K562 (cell line): ENCODE data around the gene ERBB4. TPM values are rescaled to one million over a fixed set of nuclear protein-coding genes. Genes with fewer than 3 reads are reported as not detected.

ENCODE experiments used
- ATAC-seq: fragments of 200-7000 bp; cut with Tn5 transposase; 3 replicates; pipeline ENCODE4 v1.9.1; 2020; ENCODE audit warnings: moderate library complexity
- BruUV-seq: library from RNA; stranded (reverse); fragments of 400-500 nt; replicated peaks from 2 replicates; lab custom pipeline; 2021; lab: Mats Ljungman, UMichigan
- CTCF ChIA-PET: fragments of 300-600 bp; formaldehyde crosslinking; extraction: SDS; loops from one replicate; lab custom pipeline; 2021; ENCODE audit warnings: low intra/inter-chr PET ratio; lab: Yijun Ruan, JAX
- POLR2A ChIA-PET: fragments of 300-600, 350-650 bp; sonication (Branson Sonifier 250); formaldehyde crosslinking; extraction: SDS; loops from one replicate; lab custom pipeline; 2021; ENCODE audit warnings: antibody characterized with exemption, inconsistent platforms; lab: Yijun Ruan, JAX
- DNase-seq, 4 experiments: peaks; one replicate each; pipeline versions ENCODE4 v3.0.0 to v3.0.0-alpha.2; 2011 to 2018; ENCODE audit warnings: low spot score in 3 of 4, mixed read lengths in 3 of 4; ENCODE audit errors: extremely low read depth in 1 of 4
- FAIRE-seq: peaks from 2 replicates; lab custom pipeline; 2011; peaks lifted over from hg19 to GRCh38; lab: Jason Lieb, UNC
- H2AFZ ChIP-seq: 2 replicates; pipeline ENCODE4 v1.6.0; 2011; ENCODE audit warnings: low read depth, low read length, control low read depth, inconsistent platforms
- H3K27ac ChIP-seq: fragments of 200-600 bp; 3 replicates; pipeline ENCODE4 v1.8.0; 2011; ENCODE audit warnings: low read depth, mild to moderate bottlenecking, control low read depth, inconsistent platforms, low read length, moderate library complexity, mixed read lengths; ENCODE audit errors: extremely low read depth
- H3K27me3 ChIP-seq, 2 experiments: fragments of 300-600 bp in 1 of 2; 2 replicates in 1 of 2; 3 replicates in 1 of 2; pipeline versions ENCODE4 v1.6.0 to v1.8.0; 2011; ENCODE audit warnings: inconsistent platforms in 2 of 2, low read length in 2 of 2, mild to moderate bottlenecking in 1 of 2, mixed read lengths in 1 of 2, moderate library complexity in 1 of 2; ENCODE audit not compliant: control insufficient read depth in 2 of 2, insufficient read depth in 2 of 2
- H3K36me3 ChIP-seq: fragments of 300-600 bp; 3 replicates; pipeline ENCODE4 v1.8.0; 2011; ENCODE audit warnings: mild to moderate bottlenecking, low read length, inconsistent platforms; ENCODE audit not compliant: control insufficient read depth, insufficient read depth
- H3K4me1 ChIP-seq, 2 experiments: fragments of 200-600 bp in 1 of 2; replicated peaks in 1 of 2; 2 replicates in 1 of 2; 3 replicates in 1 of 2; pipeline versions ENCODE4 v1.5.1 to v1.8.0; 2011; ENCODE audit warnings: inconsistent platforms in 2 of 2, low read length in 2 of 2, mild to moderate bottlenecking in 1 of 2, mixed read lengths in 1 of 2, moderate library complexity in 1 of 2; ENCODE audit not compliant: control insufficient read depth in 2 of 2, insufficient read depth in 2 of 2
- H3K4me2 ChIP-seq: 2 replicates; pipeline ENCODE4 v1.6.1; 2011; ENCODE audit warnings: low read length, control low read depth, inconsistent platforms, mixed read lengths; ENCODE audit not compliant: insufficient read depth
- H3K4me3 ChIP-seq: fragments of 200-600 bp; sonication (generic), shearing (Covaris generic); 2 replicates; pipeline ENCODE4 v1.5.1; 2016; ENCODE audit warnings: control low read depth, inconsistent platforms
- H3K79me2 ChIP-seq: fragments of 200-600 bp; 3 replicates; pipeline ENCODE4 v1.8.0; 2011; ENCODE audit warnings: low read length, inconsistent platforms; ENCODE audit not compliant: control insufficient read depth, insufficient read depth
- H3K9ac ChIP-seq, 2 experiments: 2 replicates each; pipeline versions ENCODE4 v1.6.0 to v1.6.1; 2011; ENCODE audit warnings: low read depth in 2 of 2, low read length in 2 of 2, control low read depth in 1 of 2, inconsistent platforms in 1 of 2, mild to moderate bottlenecking in 1 of 2, mixed read lengths in 1 of 2; ENCODE audit not compliant: insufficient read depth in 1 of 2
- H3K9me1 ChIP-seq: one replicate; pipeline ENCODE4 v1.6.0; 2011; ENCODE audit warnings: inconsistent platforms, mild to moderate bottlenecking, low read length, moderate library complexity; ENCODE audit not compliant: control insufficient read depth, insufficient read depth
- H3K9me3 ChIP-seq: replicated peaks from 2 replicates; pipeline ENCODE4 v1.5.1; 2011; ENCODE audit warnings: low read depth, low read length, inconsistent platforms; ENCODE audit not compliant: control insufficient read depth, insufficient read depth
- H4K20me1 ChIP-seq: replicated peaks from 2 replicates; pipeline ENCODE4 v1.6.1; 2011; ENCODE audit warnings: low read length, inconsistent platforms, mixed read lengths; ENCODE audit not compliant: control insufficient read depth, insufficient read depth
- AFF1 ChIP-seq, 2 experiments: fragments of 450-650 bp; IDR thresholded peaks; 2 replicates each; pipeline ENCODE4 v1.6.1; 2018; ENCODE audit warnings: mild to moderate bottlenecking in 2 of 2, low read depth in 1 of 2; ENCODE audit not compliant: partially characterized antibody in 2 of 2
- CHD1 ChIP-seq: fragments of 200-600 bp; sonication (generic); IDR thresholded peaks from one replicate; pipeline ENCODE4 v1.6.1; 2012; ENCODE audit warnings: mild to moderate bottlenecking, moderate library complexity, low read length, inconsistent platforms
- ELK3 ChIP-seq: fragments of 450-650 bp; formaldehyde crosslinking; IDR thresholded peaks from 2 replicates; pipeline ENCODE4 v1.4.0; 2020; ENCODE audit warnings: mild to moderate bottlenecking
- HDAC2 ChIP-seq: fragments of 450-650 bp; IDR thresholded peaks from 2 replicates; pipeline ENCODE4 v1.6.1; 2016; ENCODE audit warnings: mild to moderate bottlenecking
- MCM2 ChIP-seq: fragments of 450-650 bp; IDR thresholded peaks from 2 replicates; pipeline ENCODE4 v1.6.1; 2017; ENCODE audit warnings: low read depth, mild to moderate bottlenecking
- TEAD2 ChIP-seq: fragments of 450-650 bp; IDR thresholded peaks from 2 replicates; pipeline ENCODE4 v1.6.1; 2016; ENCODE audit warnings: missing genetic modification characterization, control low read depth, missing compliant biosample characterization
- ZNF134 ChIP-seq: fragments of 250-450 bp; sonication (Bioruptor Pico); conservative IDR thresholded peaks from 2 replicates; pipeline ENCODE4 v1.4.0; 2020
- WGBS: fragments of 100-300 bp; shearing (Covaris generic); methylation state at CpG from one replicate; pipeline ENCODE4 v1.1.6; 2016; ENCODE audit warnings: low coverage, mixed read lengths; ENCODE audit not compliant: insufficient coverage; ENCODE audit errors: missing lambda C conversion rate; 5-methylcytosine and 5-hydroxymethylcytosine counted together
- in situ Hi-C: fragments of 300-500 bp; cut with MboI; formaldehyde crosslinking; loops from 4 replicates; pipeline ENCODE4 v1.15.0; 2018; ENCODE audit warnings: inconsistent platforms, mixed read lengths
- intact Hi-C: fragments of 100-400 bp; cut with micrococcal nuclease; formaldehyde crosslinking; loops from 2 replicates; pipeline ENCODE4 v1.14.2; 2022
- polyA plus RNA-seq, 8 experiments: library from polyadenylated mRNA; depleted of rRNA in 4 of 8; stranded (reverse) in 5 of 8; unstranded in 3 of 8; fragments of >200 nt; fragmentation: Nextera tagmentation in 2 of 8; fragmentation: Illumina TruSeq in 1 of 8; extraction: Ambion mirVana in 2 of 8; extraction: Trizol in 1 of 8; gene quantifications; 2 replicates each; pipeline versions ENCODE4 v1.2.1 to v1.2.3, GENCODE V29; 2011 to 2014; ENCODE audit warnings: inconsistent platforms in 1 of 8, missing spikeins in 1 of 8
- total RNA-seq, 7 experiments: library from RNA; depleted of rRNA in 6 of 7; stranded (reverse); fragments of >200 nt in 6 of 7; fragmentation: Illumina TruSeq in 2 of 7; extraction: Trizol in 2 of 7; gene quantifications; 2 replicates each; pipeline versions ENCODE4 v1.2.1 to v1.2.3, GENCODE V29; 2011 to 2021; ENCODE audit warnings: low replicate concordance in 1 of 7

The ERBB4 gene
- total and polyA plus RNA-seq, 9 of the 15 experiments (the other 6 are each of a cell fraction or from before 2014, with no cell fraction given), result not detected

DNA sequence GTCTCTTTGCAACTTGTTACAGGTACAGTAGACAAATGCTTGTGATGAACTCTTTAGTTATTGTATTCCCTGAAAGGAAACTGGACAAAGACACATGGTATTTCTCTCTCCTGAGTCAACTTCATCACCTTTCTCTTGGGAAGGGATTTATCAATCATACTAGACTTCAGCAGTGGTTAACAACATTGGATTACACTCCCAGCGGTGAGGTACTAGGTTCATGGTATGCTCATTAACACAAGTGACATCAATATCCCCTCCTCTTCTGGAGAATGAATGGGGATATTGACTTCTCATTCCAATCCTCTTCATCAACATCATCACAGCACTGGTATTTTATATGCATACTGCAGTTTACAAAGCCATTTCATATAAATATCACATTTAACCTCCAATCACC is 574.6 kb downstream of the ERBB4 start:
- no peak for FAIRE-seq
- no peaks in the 10 kb centered on the region for H3K27me3 ChIP-seq
- in situ Hi-C loops (no loop called here), intact Hi-C loops (no loop called here)
- H3K4me2 ChIP-seq, result no peak overlapping the region
- 0% methylated on average over 1 of the region's 1 CpG for WGBS
- no peak for ATAC-seq
- H3K4me1 ChIP-seq, result no peaks in the 10 kb centered on the region
- no peak overlapping the region for H3K9ac ChIP-seq
- no peaks in the 10 kb centered on the region for H3K9me1 ChIP-seq
- H2AFZ ChIP-seq, result no peak overlapping the region
- H3K9me3 ChIP-seq, result no peaks in the 10 kb centered on the region
- CTCF ChIA-PET, result no interaction called here
- DNase-seq, result no peak
- no peaks in the 10 kb centered on the region for H4K20me1 ChIP-seq
- H3K4me3 ChIP-seq, result no peak overlapping the region
- H3K36me3 ChIP-seq, result no peaks in the 10 kb centered on the region
- H3K79me2 ChIP-seq, result no peaks in the 10 kb centered on the region
- H3K27ac ChIP-seq, result no peak overlapping the region
- no TSS peak for BruUV-seq
- POLR2A ChIA-PET, result interaction anchor here (0.6 kb wide), 1 partner anchor 35 kb away, joined by 3 read pairs; no protein-coding TSS in a partner anchor
- TF ChIP-seq CHD1, result no peak
- no peak for TF ChIP-seq TEAD2 (tag)
- TF ChIP-seq AFF1 (IDR thresholded peaks at IDR 0.05; ENCODE audit: low read depth in 1 of 2, partially characterized antibody in 2 of 2), result no peak
- no peak for TF ChIP-seq ELK3 (CRISPR knock-in tag)
- no peak for TF ChIP-seq HDAC2
- TF ChIP-seq MCM2, result no peak
- TF ChIP-seq ZNF134 (CRISPR knock-in tag), result no peak
- TF ChIP-seq, all 486 proteins: peak for 0
